SK-N-SH (cell line): ENCODE measurements around the gene RAB10. TPM values are rescaled to one million over a fixed set of nuclear protein-coding genes. Genes with fewer than 3 reads are reported as not detected.

Experiments
- CTCF ChIA-PET: fragments of 300-600, 350-600 bp; formaldehyde crosslinking; extraction: SDS; loops from one replicate; lab custom pipeline; 2021; lab: Yijun Ruan, JAX
- POLR2A ChIA-PET: fragments of 350-600 bp; sonication (Branson Sonifier 250); formaldehyde crosslinking; extraction: SDS; loops from one replicate; lab custom pipeline; 2020; ENCODE audit warnings: antibody characterized with exemption, inconsistent platforms; lab: Yijun Ruan, JAX
- DNase-seq: peaks from one replicate; pipeline ENCODE4 v3.0.0; 2012
- H2AFZ ChIP-seq: fragments of 200-600 bp; sonication (generic); 2 replicates; pipeline ENCODE4 v1.8.1; 2016; ENCODE audit warnings: antibody characterized with exemption, mild to moderate bottlenecking, low read depth
- H3F3A ChIP-seq: fragments of 200-600 bp; sonication (generic); replicated peaks from 2 replicates; pipeline ENCODE3; 2016; ENCODE audit warnings: antibody characterized with exemption, mild to moderate bottlenecking; ENCODE audit not compliant: insufficient read depth
- H3K27ac ChIP-seq, 2 experiments: fragments of 200-500 bp in 1 of 2; fragments of 200-600 bp in 1 of 2; sonication (Bioruptor generic) in 1 of 2; sonication (generic), shearing (Covaris generic) in 1 of 2; 2 replicates each; pipeline versions ENCODE4 v1.5.1 to v1.6.1; 2014 to 2016; ENCODE audit warnings: low read depth in 2 of 2, inconsistent platforms in 1 of 2, low read length in 1 of 2, mild to moderate bottlenecking in 1 of 2, mixed read lengths in 1 of 2
- H3K27me3 ChIP-seq: fragments of 200-600 bp; sonication (generic), shearing (Covaris generic); 2 replicates; pipeline ENCODE4 v1.6.1; 2016; ENCODE audit warnings: mixed run types; ENCODE audit not compliant: insufficient read depth
- H3K36me3 ChIP-seq, 2 experiments: fragments of 200-500 bp in 1 of 2; fragments of 200-600 bp in 1 of 2; sonication (Bioruptor generic) in 1 of 2; sonication (generic) in 1 of 2; replicated peaks in 1 of 2; 2 replicates each; pipeline versions ENCODE3 to v1.5.1; 2014 to 2016; ENCODE audit warnings: low read length in 1 of 2, mild to moderate bottlenecking in 1 of 2; ENCODE audit not compliant: insufficient read depth in 2 of 2, control insufficient read depth in 1 of 2
- H3K4me1 ChIP-seq, 2 experiments: fragments of 200-500 bp in 1 of 2; fragments of 200-600 bp in 1 of 2; sonication (Bioruptor generic) in 1 of 2; sonication (generic), shearing (Covaris generic) in 1 of 2; 2 replicates each; pipeline versions ENCODE4 v1.5.1 to v1.6.1; 2014 to 2016; ENCODE audit warnings: low read depth in 1 of 2, low read length in 1 of 2, mixed run types in 1 of 2; ENCODE audit not compliant: insufficient read depth in 2 of 2, control insufficient read depth in 1 of 2
- H3K4me2 ChIP-seq: fragments of 200-600 bp; sonication (generic), shearing (Covaris generic); 2 replicates; pipeline ENCODE4 v1.6.1; 2017; ENCODE audit warnings: mixed run types
- H3K4me3 ChIP-seq, 2 experiments: fragments of 200-500 bp in 1 of 2; fragments of 200-600 bp in 1 of 2; sonication (Bioruptor generic) in 1 of 2; sonication (generic), shearing (Covaris generic) in 1 of 2; 2 replicates each; pipeline versions ENCODE4 v1.5.1 to v1.8.1; 2014 to 2016; ENCODE audit warnings: low read depth in 2 of 2, inconsistent platforms in 1 of 2, low read length in 1 of 2, mild to moderate bottlenecking in 1 of 2, mixed read lengths in 1 of 2, moderate library complexity in 1 of 2
- H3K79me2 ChIP-seq: fragments of 200-600 bp; sonication (generic); 2 replicates; pipeline ENCODE4 v1.8.1; 2017; ENCODE audit warnings: mild to moderate bottlenecking; ENCODE audit not compliant: insufficient read depth
- H3K9ac ChIP-seq: fragments of 200-600 bp; sonication (generic); 2 replicates; pipeline ENCODE4 v1.6.1; 2017; ENCODE audit warnings: mixed run types
- H3K9me2 ChIP-seq: fragments of 200-600 bp; sonication (generic); 2 replicates; pipeline ENCODE4 v1.6.1; 2017; ENCODE audit warnings: mixed run types
- H3K9me3 ChIP-seq: fragments of 200-600 bp; sonication (generic); 2 replicates; pipeline ENCODE4 v1.6.1; 2017; ENCODE audit warnings: mixed run types, mild to moderate bottlenecking, moderate library complexity
- H4K20me1 ChIP-seq: fragments of 200-600 bp; sonication (generic); 2 replicates; pipeline ENCODE4 v1.6.1; 2017; ENCODE audit warnings: mild to moderate bottlenecking, mixed run types; ENCODE audit not compliant: insufficient read depth
- CHD2 ChIP-seq: fragments of 150-350 bp; IDR thresholded peaks from 2 replicates; pipeline ENCODE4 v1.6.1; 2018; ENCODE audit warnings: low read length; ENCODE audit not compliant: partially characterized antibody
- ELF1 ChIP-seq: IDR thresholded peaks from 2 replicates; pipeline ENCODE4 v1.4.0; 2012
- EP300 ChIP-seq, 2 experiments: IDR thresholded peaks; 2 replicates each; pipeline versions ENCODE4 v1.4.0 to v1.6.1; 2012; ENCODE audit warnings: borderline replicate concordance in 1 of 2, low read depth in 1 of 2, low read length in 1 of 2
- FOSL2 ChIP-seq: IDR thresholded peaks from 2 replicates; pipeline ENCODE4 v1.4.0; 2012; ENCODE audit warnings: low read depth, mild to moderate bottlenecking, moderate library complexity, borderline replicate concordance
- FOXM1 ChIP-seq: IDR thresholded peaks from 2 replicates; pipeline ENCODE4 v1.4.0; 2012; ENCODE audit warnings: low read depth, mild to moderate bottlenecking
- GABPA ChIP-seq: IDR thresholded peaks from 2 replicates; pipeline ENCODE4 v1.4.0; 2012; ENCODE audit warnings: low read depth, mild to moderate bottlenecking
- JUND ChIP-seq: IDR thresholded peaks from 2 replicates; pipeline ENCODE4 v1.4.0; 2012
- MXI1 ChIP-seq: IDR thresholded peaks from 2 replicates; pipeline ENCODE4 v1.6.1; 2012; ENCODE audit warnings: mild to moderate bottlenecking, low read depth, low read length, improper control_type of control experiment
- NRF1 ChIP-seq: IDR thresholded peaks from 2 replicates; pipeline ENCODE4 v1.6.1; 2012; ENCODE audit warnings: low read depth, mild to moderate bottlenecking, low read length
- RAD21 ChIP-seq: IDR thresholded peaks from 2 replicates; pipeline ENCODE4 v1.6.1; 2012; ENCODE audit warnings: mild to moderate bottlenecking, low read length
- RCOR1 ChIP-seq: fragments of 150-350 bp; IDR thresholded peaks from 2 replicates; pipeline ENCODE4 v1.6.1; 2017; ENCODE audit warnings: antibody characterized with exemption, low read length
- REST ChIP-seq: IDR thresholded peaks from 2 replicates; pipeline ENCODE4 v1.6.1; 2012; ENCODE audit warnings: mild to moderate bottlenecking, low read depth, low read length, moderate library complexity
- RFX5 ChIP-seq: IDR thresholded peaks from 2 replicates; pipeline ENCODE4 v1.6.1; 2012; ENCODE audit warnings: mild to moderate bottlenecking, improper control_type of control experiment, low read length
- RXRA ChIP-seq: IDR thresholded peaks from 2 replicates; pipeline ENCODE4 v1.4.0; 2012; ENCODE audit warnings: low read depth, mild to moderate bottlenecking, borderline replicate concordance
- SIN3A ChIP-seq: IDR thresholded peaks from 2 replicates; pipeline ENCODE4 v1.6.1; 2012; ENCODE audit warnings: low read depth, mild to moderate bottlenecking, low read length, moderate library complexity, borderline replicate concordance
- SMC3 ChIP-seq: IDR thresholded peaks from 2 replicates; pipeline ENCODE4 v1.6.1; 2012; ENCODE audit warnings: low read depth, low read length, improper control_type of control experiment
- TAF1 ChIP-seq: IDR thresholded peaks from 2 replicates; pipeline ENCODE4 v1.6.1; 2012; ENCODE audit warnings: low read depth, mild to moderate bottlenecking, low read length, moderate library complexity, borderline replicate concordance
- TCF12 ChIP-seq: IDR thresholded peaks from 2 replicates; pipeline ENCODE4 v1.4.0; 2012
- TEAD4 ChIP-seq: IDR thresholded peaks from 2 replicates; pipeline ENCODE4 v1.4.0; 2012; ENCODE audit warnings: mild to moderate bottlenecking, borderline replicate concordance; ENCODE audit not compliant: insufficient read depth
- YY1 ChIP-seq: IDR thresholded peaks from 2 replicates; pipeline ENCODE4 v1.4.0; 2012; ENCODE audit warnings: low read depth, mild to moderate bottlenecking
- WGBS: methylation state at CpG from one replicate; pipeline ENCODE4 v1.1.6; 2017; ENCODE audit warnings: low lambda C conversion rate; 5-methylcytosine and 5-hydroxymethylcytosine counted together
- polyA plus RNA-seq, 3 experiments: library from polyadenylated mRNA; depleted of rRNA; stranded (reverse); fragments of >200 nt; gene quantifications; 2 replicates each; pipeline ENCODE4 v1.2.3, GENCODE V29; 2012
- TF ChIP-seq, protein P1 (sequence below): IDR thresholded peaks from 2 replicates; pipeline ENCODE4; 2012
- TF ChIP-seq, protein P2 (sequence below): fragments of 200-600 bp; sonication (generic); IDR thresholded peaks from 2 replicates; pipeline ENCODE4 v1.6.1; 2017; ENCODE audit warnings: antibody characterized with exemption, mild to moderate bottlenecking, moderate library complexity
- TF ChIP-seq, protein P3 (sequence below): IDR thresholded peaks from 2 replicates; pipeline ENCODE4 v1.4.0; 2012; ENCODE audit warnings: low read depth, borderline replicate concordance
- TF ChIP-seq, protein P4 (sequence below): fragments of 150-350 bp; IDR thresholded peaks from 2 replicates; pipeline ENCODE4 v1.6.1; 2017; ENCODE audit warnings: antibody characterized with exemption, low read length, low read depth, borderline replicate concordance

The RAB10 gene
- polyA plus RNA-seq, 1 of the 3 experiments (the other 2 are of a cell fraction): 47.5 TPM

DNA sequence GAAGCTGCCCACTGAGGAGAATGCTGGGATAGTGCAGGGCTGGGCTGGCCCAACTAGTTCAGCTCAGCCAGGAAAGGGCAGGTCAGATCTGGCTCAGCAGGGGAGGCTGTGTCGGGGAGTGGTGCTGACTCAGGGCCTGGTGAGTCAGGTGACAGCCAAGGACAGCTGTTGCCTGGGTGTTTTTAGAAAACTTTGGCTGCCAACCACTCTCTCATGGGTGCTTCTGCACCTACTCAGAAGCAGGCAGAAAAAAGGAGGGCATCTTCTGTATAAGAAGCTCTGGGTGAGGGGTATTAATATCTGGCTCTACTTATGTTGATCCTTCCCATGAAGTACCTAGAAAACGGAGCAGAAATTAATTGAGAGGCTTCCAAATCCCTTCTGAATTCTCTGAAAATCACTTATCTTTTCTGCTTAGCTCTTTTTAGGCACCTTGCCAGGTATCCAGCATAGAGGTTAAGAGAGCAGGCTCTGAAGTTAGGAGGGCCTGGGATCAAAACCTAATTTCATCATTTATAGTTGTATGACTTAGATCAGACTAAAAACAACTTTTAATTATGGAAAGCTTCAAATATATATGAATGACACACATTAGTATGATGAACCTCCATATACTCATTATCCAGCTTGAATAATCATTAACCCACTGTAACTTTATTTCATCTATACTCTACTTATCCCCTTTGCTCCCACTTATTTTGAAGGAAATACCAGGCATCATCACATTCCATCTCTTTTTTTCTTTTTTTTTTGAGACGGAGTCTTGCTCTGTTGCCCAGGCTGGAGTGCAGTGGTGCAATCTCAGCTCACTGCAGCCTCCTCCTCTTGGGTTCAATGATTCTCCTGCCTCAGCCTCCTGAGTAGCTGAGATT, 15.5 kb upstream of the RAB10 start:
- Histone ChIP-seq H3K9me2 (no peaks in the 10 kb centered on the region), H3K4me1 (peaks cover 7 to 15% of the 10 kb centered on the region in 2 experiments; a peak in 3 of 4 replicates), H3K9ac (peak overlapping the region; percentile 33; the same call in 1 of the 2 replicates), H3K36me3 (no peaks in the 10 kb centered on the region), H3K79me2 (no peaks in the 10 kb centered on the region), H3K27me3 (no peaks in the 10 kb centered on the region), H3F3A (peaks cover 12% of the 10 kb centered on the region), H2AFZ (peak overlapping the region; percentile 66), H3K4me3 (no peak overlapping the region), H3K4me2 (peak overlapping the region; percentile 35; the same call in 1 of the 2 replicates), H3K9me3 (no peaks in the 10 kb centered on the region), H3K27ac (peak overlapping the region; percentile 11 to 70; a peak in 3 of 4 replicates), H4K20me1 (no peaks in the 10 kb centered on the region)
- DNase-seq: peak; percentile 52
- ChIA-PET CTCF (interaction anchor here (0.6 to 3.3 kb wide), 5 partner anchors 10 to 126 kb away, joined by 3 to 10 read pairs (median 5); no protein-coding TSS in a partner anchor), POLR2A (interaction anchor here (0.6 to 1.4 kb wide), 3 partner anchors 15 to 471 kb away, joined by 3 to 4 read pairs (median 4); partner anchors contain the start of gene RAB10)
- 30% methylated on average over 3 of the region's 3 CpGs for WGBS
- TF ChIP-seq RFX5 (no peak), ELF1 (no peak), RCOR1 (no peak), TCF12 (peak; percentile 84), JUND (peak; percentile 73; the same call in 1 of the 2 replicates), REST (no peak), SIN3A (peak; percentile 88; the same call in 1 of the 2 replicates), GABPA (no peak), MXI1 (no peak), RAD21 (no peak), CHD2 (no peak), FOSL2 (peak; percentile 90; the same call in 1 of the 2 replicates), YY1 (no peak), TEAD4 (no peak), NRF1 (no peak), SMC3 (no peak), TAF1 (no peak), FOXM1 (no peak), EP300 (IDR thresholded peaks at IDR 0.05; ENCODE audit: borderline replicate concordance in 1 of 2, low read depth in 1 of 2, low read length in 1 of 2) (no peak; a peak in 1 of 4 replicates), RXRA (no peak)
- TF ChIP-seq, protein P1, sequence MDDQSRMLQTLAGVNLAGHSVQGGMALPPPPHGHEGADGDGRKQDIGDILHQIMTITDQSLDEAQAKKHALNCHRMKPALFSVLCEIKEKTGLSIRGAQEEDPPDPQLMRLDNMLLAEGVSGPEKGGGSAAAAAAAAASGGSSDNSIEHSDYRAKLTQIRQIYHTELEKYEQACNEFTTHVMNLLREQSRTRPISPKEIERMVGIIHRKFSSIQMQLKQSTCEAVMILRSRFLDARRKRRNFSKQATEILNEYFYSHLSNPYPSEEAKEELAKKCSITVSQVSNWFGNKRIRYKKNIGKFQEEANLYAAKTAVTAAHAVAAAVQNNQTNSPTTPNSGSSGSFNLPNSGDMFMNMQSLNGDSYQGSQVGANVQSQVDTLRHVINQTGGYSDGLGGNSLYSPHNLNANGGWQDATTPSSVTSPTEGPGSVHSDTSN: peak; percentile 57; the same call in 1 of the 2 replicates
- TF ChIP-seq, protein P2, sequence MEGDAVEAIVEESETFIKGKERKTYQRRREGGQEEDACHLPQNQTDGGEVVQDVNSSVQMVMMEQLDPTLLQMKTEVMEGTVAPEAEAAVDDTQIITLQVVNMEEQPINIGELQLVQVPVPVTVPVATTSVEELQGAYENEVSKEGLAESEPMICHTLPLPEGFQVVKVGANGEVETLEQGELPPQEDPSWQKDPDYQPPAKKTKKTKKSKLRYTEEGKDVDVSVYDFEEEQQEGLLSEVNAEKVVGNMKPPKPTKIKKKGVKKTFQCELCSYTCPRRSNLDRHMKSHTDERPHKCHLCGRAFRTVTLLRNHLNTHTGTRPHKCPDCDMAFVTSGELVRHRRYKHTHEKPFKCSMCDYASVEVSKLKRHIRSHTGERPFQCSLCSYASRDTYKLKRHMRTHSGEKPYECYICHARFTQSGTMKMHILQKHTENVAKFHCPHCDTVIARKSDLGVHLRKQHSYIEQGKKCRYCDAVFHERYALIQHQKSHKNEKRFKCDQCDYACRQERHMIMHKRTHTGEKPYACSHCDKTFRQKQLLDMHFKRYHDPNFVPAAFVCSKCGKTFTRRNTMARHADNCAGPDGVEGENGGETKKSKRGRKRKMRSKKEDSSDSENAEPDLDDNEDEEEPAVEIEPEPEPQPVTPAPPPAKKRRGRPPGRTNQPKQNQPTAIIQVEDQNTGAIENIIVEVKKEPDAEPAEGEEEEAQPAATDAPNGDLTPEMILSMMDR: no peak
- TF ChIP-seq, protein P3, sequence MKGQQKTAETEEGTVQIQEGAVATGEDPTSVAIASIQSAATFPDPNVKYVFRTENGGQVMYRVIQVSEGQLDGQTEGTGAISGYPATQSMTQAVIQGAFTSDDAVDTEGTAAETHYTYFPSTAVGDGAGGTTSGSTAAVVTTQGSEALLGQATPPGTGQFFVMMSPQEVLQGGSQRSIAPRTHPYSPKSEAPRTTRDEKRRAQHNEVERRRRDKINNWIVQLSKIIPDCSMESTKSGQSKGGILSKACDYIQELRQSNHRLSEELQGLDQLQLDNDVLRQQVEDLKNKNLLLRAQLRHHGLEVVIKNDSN: peak; percentile 79; the same call in 1 of the 2 replicates
- TF ChIP-seq, protein P4, sequence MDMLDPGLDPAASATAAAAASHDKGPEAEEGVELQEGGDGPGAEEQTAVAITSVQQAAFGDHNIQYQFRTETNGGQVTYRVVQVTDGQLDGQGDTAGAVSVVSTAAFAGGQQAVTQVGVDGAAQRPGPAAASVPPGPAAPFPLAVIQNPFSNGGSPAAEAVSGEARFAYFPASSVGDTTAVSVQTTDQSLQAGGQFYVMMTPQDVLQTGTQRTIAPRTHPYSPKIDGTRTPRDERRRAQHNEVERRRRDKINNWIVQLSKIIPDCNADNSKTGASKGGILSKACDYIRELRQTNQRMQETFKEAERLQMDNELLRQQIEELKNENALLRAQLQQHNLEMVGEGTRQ: no peak
